ENCODE measurements around the gene DISP2. TPM values are rescaled to one million over a fixed set of nuclear protein-coding genes. Genes with fewer than 3 reads are reported as not detected.

The DISP2 gene
- total and polyA plus RNA-seq, 4 donors, result under 0.01 to 0.23 (median under 0.01) TPM; not detected in 1

DNA sequence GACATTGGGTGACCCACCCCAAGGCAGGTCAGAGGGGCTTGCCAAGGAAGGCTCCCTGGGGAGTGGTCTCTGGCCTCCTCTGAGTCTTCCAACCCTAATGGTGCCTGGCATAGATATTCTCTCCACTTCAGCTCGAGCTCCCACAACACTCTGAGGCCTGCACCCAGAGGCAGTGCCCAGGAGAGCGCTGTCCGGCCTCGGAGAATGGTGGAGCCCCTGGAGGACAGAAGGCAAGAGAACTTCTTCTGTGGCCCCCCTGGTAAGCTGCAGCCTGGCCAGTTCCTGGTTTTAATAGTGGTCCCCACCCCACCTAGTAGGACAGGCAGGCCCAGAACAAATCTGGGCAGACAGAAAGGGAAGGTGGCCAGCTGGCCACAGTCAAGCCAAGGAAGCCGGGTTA is 7.0 kb downstream of the DISP2 start:
- WGBS, result 95% methylated on average over 5 of the region's 5 CpGs

More for the DNA sequence above, 7.0 kb downstream of the DISP2 start:
- Histone ChIP-seq H3K4me1 (ENCODE audit: control insufficient read depth in 4 of 4, insufficient read depth in 4 of 4, low read length in 3 of 4) (peaks cover 6 to 24% (median 13%) of the 10 kb centered on the region in 4 donors), H3K27me3 (ENCODE audit: control insufficient read depth in 4 of 4, insufficient read depth in 4 of 4, low read length in 3 of 4) (no peaks in the 10 kb centered on the region), H3K9me3 (ENCODE audit: control insufficient read depth in 4 of 4, low read length in 3 of 4) (no peaks in the 10 kb centered on the region), H3K27ac (ENCODE audit: low read depth in 1 of 2, low read length in 2 of 2) (no peak overlapping the region), H3K9ac (ENCODE audit: low read depth in 1 of 2, low read length in 2 of 2) (no peak overlapping the region), H3K36me3 (ENCODE audit: control insufficient read depth in 4 of 4, insufficient read depth in 3 of 4, low read depth in 1 of 4, low read length in 3 of 4) (no peaks in the 10 kb centered on the region), H3K4me3 (ENCODE audit: low read depth in 1 of 3, low read length in 3 of 3) (no peak overlapping the region)
- no peak for DNase-seq (ENCODE audit: low spot score)
- no peak for TF ChIP-seq EGR1 (IDR thresholded peaks at IDR 0.05; ENCODE audit: low read depth in 2 of 2)
- TF ChIP-seq, protein P1, sequence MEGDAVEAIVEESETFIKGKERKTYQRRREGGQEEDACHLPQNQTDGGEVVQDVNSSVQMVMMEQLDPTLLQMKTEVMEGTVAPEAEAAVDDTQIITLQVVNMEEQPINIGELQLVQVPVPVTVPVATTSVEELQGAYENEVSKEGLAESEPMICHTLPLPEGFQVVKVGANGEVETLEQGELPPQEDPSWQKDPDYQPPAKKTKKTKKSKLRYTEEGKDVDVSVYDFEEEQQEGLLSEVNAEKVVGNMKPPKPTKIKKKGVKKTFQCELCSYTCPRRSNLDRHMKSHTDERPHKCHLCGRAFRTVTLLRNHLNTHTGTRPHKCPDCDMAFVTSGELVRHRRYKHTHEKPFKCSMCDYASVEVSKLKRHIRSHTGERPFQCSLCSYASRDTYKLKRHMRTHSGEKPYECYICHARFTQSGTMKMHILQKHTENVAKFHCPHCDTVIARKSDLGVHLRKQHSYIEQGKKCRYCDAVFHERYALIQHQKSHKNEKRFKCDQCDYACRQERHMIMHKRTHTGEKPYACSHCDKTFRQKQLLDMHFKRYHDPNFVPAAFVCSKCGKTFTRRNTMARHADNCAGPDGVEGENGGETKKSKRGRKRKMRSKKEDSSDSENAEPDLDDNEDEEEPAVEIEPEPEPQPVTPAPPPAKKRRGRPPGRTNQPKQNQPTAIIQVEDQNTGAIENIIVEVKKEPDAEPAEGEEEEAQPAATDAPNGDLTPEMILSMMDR (IDR thresholded peaks at IDR 0.05; ENCODE audit: low read depth, low read length, missing input control), result no peak
- TF ChIP-seq FOXA2 (IDR thresholded peaks at IDR 0.05), result no peak
- TF ChIP-seq, protein P2, sequence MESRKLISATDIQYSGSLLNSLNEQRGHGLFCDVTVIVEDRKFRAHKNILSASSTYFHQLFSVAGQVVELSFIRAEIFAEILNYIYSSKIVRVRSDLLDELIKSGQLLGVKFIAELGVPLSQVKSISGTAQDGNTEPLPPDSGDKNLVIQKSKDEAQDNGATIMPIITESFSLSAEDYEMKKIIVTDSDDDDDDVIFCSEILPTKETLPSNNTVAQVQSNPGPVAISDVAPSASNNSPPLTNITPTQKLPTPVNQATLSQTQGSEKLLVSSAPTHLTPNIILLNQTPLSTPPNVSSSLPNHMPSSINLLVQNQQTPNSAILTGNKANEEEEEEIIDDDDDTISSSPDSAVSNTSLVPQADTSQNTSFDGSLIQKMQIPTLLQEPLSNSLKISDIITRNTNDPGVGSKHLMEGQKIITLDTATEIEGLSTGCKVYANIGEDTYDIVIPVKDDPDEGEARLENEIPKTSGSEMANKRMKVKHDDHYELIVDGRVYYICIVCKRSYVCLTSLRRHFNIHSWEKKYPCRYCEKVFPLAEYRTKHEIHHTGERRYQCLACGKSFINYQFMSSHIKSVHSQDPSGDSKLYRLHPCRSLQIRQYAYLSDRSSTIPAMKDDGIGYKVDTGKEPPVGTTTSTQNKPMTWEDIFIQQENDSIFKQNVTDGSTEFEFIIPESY (IDR thresholded peaks at IDR 0.05), result no peak
- TF ChIP-seq, protein P3, sequence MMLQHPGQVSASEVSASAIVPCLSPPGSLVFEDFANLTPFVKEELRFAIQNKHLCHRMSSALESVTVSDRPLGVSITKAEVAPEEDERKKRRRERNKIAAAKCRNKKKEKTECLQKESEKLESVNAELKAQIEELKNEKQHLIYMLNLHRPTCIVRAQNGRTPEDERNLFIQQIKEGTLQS (IDR thresholded peaks at IDR 0.05), result no peak
- TF ChIP-seq, protein P4, sequence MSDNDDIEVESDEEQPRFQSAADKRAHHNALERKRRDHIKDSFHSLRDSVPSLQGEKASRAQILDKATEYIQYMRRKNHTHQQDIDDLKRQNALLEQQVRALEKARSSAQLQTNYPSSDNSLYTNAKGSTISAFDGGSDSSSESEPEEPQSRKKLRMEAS (IDR thresholded peaks at IDR 0.05), result no peak
- TF ChIP-seq, protein P5, sequence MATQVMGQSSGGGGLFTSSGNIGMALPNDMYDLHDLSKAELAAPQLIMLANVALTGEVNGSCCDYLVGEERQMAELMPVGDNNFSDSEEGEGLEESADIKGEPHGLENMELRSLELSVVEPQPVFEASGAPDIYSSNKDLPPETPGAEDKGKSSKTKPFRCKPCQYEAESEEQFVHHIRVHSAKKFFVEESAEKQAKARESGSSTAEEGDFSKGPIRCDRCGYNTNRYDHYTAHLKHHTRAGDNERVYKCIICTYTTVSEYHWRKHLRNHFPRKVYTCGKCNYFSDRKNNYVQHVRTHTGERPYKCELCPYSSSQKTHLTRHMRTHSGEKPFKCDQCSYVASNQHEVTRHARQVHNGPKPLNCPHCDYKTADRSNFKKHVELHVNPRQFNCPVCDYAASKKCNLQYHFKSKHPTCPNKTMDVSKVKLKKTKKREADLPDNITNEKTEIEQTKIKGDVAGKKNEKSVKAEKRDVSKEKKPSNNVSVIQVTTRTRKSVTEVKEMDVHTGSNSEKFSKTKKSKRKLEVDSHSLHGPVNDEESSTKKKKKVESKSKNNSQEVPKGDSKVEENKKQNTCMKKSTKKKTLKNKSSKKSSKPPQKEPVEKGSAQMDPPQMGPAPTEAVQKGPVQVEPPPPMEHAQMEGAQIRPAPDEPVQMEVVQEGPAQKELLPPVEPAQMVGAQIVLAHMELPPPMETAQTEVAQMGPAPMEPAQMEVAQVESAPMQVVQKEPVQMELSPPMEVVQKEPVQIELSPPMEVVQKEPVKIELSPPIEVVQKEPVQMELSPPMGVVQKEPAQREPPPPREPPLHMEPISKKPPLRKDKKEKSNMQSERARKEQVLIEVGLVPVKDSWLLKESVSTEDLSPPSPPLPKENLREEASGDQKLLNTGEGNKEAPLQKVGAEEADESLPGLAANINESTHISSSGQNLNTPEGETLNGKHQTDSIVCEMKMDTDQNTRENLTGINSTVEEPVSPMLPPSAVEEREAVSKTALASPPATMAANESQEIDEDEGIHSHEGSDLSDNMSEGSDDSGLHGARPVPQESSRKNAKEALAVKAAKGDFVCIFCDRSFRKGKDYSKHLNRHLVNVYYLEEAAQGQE (IDR thresholded peaks at IDR 0.05), result no peak
- TF ChIP-seq NR2F2 (IDR thresholded peaks at IDR 0.05), result no peak
- no peak for TF ChIP-seq JUND (IDR thresholded peaks at IDR 0.05)
- no peak for TF ChIP-seq RAD21 (IDR thresholded peaks at IDR 0.05)
- no peak for TF ChIP-seq RXRA (IDR thresholded peaks at IDR 0.05)
- no peak for TF ChIP-seq GABPA (IDR thresholded peaks at IDR 0.05 in 1 of 2, conservative IDR thresholded peaks at IDR 0.05 in 1 of 2)
- no peak for TF ChIP-seq FOXA1 (IDR thresholded peaks at IDR 0.05)
- no peak for TF ChIP-seq TAF1 (conservative IDR thresholded peaks at IDR 0.05)
- TF ChIP-seq YY1 (IDR thresholded peaks at IDR 0.05), result no peak
- no peak for TF ChIP-seq HNF4A (conservative IDR thresholded peaks at IDR 0.05)
- no peak for TF ChIP-seq HNF4G (IDR thresholded peaks at IDR 0.05)
- no peak for TF ChIP-seq SP1 (IDR thresholded peaks at IDR 0.05)

Measured in liver (tissue), 9 donors.